ENCODE results near the gene EPO.
"Not testable (repeated sequence)": the region's sequence is repeated elsewhere in the genome, so short reads cannot be mapped to it uniquely, and the experiment has no call there.

EPO gene

DNA sequence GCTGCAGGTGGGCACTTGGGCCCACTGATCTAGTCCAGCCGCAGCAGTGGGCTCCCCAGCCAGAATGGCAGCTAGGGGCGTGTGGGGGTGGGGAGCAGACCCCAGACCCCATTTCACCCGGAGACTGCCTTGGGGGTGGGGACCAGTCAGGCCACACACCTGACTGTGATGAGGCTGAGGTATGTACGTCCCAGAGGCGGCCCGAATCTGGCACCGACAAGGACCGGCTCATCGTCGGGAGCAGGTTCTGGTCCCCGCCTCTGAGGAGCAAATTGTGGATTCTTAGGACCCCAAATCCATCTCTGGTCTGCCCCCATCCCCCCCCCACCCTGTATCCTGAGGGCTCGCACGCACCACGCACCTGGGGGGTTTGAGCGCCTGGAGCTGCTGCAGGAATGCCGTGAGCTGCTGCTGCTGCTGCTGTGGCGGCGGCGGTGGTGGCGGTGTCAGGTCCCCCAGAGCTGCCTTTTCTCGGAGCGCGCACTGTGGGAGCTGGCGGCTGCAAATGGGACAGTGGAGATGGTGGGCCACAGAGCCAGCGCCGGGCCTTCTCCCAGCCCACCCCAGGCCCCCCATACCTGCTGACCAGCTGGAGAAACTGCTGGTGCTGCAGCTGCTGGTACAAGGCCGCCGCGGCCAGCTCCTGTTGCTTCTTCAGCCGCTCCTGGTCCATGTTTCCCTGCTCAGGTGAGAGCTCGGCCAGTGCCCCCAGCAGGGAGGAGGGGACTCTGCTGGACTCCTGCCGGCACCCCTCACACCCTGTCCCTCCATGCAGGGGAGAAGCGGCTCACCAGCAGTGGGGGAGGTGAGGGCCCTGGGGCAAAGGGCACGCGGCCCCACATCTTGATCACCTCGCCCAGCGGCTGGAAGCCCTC is 36.4 kb upstream of the EPO start:
- DNase-seq = no peak

- DNase-seq = no peak
Observed at GRCh38 chr7:100684534-100685042, 35.7 kb upstream of the EPO start.

DNA sequence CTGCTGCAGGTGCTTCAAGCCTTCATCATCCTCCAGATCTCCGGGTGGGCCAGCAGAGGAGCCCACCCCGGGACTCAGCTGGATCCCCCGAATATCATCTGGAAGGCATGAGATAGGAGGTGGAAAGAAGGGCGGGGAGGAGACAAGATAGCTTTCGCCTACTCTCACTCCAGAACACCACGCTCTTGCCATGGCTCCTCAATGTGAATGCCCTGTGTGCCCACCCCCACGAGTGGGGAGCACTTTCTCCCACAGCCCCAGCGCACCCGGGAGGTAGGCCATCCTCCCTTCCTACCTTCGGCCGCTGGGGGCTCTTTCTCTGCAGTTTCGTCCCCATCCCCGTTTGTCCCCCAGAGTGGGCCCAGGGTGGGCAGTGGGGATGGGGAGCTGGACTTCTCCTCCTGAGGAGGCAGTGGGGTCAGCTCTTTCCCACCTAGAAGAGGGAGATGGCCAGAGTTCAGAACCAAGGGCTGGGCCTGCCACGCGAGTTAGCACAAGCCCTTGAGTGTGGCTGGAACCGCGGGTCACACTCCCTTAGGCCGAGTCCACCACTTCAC is 35.1 kb upstream of the EPO start:
- DNase-seq = no peak

DNA sequence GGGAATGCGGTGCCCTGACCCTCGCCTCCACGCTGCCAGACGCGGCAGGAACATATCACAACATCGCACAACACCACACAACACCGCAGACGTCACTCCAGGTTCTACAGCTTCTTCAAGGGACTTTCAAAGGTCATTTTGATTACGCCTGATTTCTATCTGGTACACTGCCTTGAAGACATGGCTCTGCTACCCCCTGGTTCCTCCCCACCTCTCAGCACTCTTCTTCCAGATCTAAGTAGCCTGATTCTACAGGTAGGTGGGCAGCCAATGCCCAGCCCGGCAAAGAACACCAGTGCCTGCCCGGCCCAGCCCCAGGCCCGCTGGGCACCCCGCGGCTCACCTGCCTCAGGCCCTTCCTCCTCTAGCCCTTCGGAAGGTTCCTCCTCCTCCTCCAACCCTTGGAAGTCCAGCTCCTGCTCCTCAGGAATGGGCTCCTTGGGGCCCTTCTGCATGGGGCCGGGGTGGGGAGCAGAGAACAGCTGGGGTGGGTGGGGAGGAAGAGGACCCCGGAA is 34.6 kb upstream of the EPO start:
- DNase-seq = no peak

DNA sequence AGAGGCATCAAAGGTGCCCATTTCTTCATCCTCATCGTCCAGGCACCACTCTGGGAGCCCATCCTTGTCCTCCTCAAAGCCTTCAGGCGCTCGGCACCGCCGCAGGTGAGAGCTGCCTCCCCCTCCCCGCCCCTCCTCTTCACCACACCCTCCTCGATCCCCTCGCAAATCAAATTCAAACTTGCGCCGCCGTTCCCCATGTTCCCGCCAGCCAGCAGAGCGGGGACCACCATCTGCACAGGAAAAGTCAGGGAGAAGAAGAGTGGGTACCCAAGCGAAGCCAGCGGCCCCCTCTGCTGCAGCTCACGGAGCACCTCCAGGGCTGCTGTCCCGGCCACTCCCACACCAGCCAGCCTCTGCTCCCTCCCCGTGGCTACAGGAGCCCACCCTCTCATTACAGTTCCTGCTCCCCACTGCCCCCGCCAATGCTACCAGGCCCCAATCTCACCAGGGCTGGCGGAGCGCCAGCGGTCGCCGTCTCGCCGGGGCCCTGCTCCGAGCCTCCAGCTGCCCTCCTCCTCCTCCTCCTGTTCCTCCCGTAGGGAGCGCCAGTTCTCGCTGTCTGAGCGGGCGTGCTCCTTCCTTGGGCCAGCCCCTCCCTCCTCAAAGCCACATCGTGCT is 34.0 kb upstream of the EPO start:
- no peak for DNase-seq

DNA sequence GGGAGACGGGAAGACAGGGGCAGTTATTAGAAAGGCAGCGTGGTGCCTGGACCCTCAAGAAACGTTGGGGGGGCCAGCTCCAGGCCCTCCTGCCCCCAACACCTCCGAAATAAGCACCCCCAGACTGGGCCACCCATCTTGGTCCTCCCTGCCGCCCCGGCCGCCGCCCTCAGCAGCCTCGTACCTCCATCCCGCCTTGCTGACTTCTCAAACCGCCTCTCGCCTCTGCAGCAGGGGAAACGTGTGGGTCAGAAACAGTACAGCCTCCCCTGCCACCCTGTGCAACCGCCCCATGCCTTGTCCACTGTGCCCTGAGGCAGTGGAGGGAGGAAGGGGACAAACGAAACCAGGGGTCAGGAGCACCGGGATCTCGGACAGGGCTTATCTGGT is 33.5 kb upstream of the EPO start:
- no peak for DNase-seq

- no peak for DNase-seq
Observed at GRCh38 chr7:100687261-100687660, 33.0 kb upstream of the EPO start.

DNA sequence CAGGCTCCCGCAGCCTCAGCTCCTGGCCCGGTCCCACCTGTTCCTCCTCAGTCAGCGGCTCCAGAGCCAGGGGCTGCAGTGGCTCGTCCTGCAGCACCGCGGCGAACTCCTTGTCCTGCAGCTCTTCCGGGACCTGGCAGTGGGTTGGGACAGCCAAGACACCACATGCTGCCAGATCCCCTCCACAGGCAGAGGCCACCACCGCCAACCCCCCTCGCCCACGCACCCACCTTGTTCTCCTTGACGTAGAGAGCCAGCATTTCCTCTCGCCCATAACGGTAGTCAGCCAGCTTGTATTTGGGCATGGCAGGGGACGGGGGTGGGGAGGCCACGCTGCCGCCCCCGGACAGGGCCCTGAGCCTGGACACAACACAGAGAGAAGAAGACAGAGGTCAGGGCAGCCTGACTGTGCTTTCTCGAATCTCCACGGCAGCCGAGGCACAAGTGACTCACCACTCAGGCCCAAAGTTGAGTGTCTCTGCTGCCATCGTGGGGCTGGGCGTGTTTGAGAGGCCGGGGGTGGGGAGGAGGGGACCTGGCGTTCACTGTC is 32.4 kb upstream of the EPO start:
- no peak for DNase-seq

- DNase-seq = no peak
Observed at GRCh38 chr7:100688326-100688860, 31.9 kb upstream of the EPO start.

- DNase-seq = no peak
Observed at GRCh38 chr7:100689230-100690135, 30.8 kb upstream of the EPO start.

DNA sequence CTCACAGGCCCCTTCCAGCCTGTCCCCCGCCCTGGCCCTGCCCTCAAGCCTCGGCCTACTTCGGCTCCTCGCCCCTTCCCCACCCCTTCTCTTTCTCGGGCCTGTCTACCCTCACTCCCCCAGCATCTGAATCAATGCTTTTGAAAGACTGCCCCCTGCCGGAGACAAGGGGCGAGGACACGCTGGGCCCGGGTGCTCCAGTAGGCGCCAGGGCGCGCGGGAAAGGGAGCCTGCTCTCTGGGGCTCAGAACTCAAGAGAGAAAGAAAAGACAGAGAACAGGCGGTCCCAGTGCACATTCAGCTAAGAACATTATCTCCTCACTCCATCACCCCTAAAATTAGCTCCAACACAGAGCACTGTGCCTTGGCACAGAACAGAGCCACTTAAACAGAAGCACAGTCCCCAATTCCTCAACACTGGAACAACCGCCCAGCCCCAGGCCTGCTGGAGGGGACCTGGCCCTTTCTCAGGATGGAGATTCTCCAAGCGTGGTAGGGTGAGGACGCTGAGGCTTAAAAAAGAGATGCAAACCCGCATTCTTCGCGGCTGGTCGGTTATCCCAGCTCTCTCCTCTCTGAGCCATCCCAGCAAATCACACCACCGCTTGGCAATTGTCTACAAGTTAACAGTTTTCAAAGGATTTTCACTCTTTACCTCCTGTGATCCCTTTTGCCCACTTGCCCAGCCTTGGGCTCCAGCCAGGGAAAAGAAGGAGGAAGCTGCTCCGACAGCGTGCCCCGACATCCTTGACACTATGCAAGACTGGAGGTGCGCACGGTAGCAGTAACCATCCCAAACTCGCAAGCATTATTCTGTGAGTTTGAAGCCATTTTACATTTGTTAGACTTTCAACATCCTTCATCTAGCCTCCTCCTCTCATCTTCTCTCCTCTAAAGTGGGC is 28.3 kb upstream of the EPO start:
- DNase-seq = peak; percentile 73

DNA sequence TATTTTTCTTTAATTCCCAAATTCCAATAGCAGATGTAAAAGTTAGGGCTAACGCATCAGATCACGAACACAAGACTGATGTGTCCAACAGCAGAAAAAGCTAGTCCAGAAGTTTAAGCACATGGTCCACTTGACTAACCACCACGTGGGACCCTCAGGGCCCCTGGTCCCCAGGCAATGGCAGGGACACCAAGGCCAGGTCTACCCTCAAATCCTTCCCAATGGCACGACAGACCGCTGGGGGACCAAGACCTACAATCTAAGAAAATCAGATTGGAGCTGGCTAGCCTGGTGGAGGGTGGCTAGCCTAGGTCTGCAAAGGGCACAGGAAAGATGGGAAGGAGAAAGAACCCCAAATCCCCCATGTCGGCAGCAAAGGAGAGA is 27.7 kb upstream of the EPO start:
- no peak for DNase-seq

- DNase-seq = no peak
Observed at GRCh38 chr7:100693312-100694097, 26.8 kb upstream of the EPO start.

DNA sequence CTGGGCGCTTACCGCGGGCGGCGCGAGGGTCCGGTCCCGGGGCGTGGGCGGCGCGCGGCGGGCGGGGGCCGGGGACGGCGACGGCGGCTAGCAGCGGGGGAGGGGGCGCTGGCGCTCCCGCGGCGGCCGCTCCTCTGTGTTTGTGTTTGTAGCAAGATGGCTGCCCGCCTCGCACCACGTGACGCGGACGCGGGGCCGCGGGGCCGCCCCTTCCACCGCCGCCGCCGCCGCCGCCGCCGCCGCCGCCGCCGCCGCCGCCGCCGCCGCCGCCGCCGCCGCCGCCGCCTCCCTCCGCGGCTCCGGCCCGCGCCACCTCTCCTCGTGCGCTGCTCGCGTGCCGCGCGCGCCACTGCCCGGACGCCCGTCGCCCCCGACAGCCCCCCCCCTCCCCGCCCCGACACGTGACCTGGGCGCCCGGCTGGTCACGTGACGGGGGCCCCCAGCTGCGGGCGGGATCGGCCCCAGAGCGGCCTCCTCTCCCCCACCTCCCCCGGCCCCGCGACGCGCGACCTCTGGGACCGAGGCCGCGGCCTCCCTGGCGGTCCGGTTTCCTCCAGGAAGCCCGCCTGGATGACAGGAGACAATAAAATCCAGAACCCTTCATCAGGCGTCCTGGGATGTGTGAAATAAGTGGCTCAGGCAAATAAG is 26.0 kb upstream of the EPO start, which contains the start of gene GIGYF1:
TSS of gene GIGYF1 (minus strand) at position 153 of the 648 bp plus-strand sequence. CDS start 6,012 bp downstream, outside the sequence.
- peak; percentile 21 for DNase-seq

DNA sequence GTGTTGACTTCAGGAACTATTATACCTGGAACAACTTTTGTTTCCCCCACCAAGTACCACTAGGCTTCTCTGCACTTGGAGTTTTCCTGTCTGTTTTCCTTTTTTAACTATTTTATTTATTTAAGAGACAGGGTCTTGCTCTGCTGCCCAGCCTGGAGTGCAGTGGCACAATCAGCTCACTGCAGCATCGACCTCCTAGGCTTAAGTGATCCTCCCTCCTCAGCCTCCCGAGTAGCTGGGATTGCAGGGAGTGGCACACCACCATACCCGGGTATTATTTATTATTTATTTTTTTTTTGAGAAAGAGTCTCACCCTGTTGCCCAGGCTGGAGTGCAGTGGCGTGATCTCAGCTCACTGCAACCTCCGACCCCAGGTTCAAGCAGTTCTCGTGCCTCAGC is 24.1 kb upstream of the EPO start:
- DNase-seq = no peak

GRCh38 chr7:100699018-100699417 is 21.2 kb upstream of the EPO start:
- no peak for DNase-seq

DNA sequence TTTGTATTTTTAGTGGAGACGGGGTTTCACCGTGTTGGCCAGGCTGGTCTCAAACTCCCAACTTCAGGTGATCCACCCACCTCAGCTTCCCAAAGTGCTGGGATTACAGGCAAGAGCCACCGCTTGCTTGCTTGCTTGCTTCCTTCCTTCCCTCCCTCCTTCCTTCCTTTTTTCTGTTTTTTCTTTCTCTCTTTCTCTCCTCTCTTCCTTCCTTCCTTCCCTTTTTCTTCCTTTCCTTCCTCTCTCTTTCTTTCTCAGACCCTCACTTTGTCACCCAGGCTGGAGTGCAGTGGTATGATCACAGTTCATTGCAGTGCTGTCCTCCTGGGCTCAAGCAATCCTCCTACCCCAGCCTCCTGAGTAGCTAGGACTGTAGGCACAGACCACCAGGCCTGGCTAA is 19.2 kb upstream of the EPO start:
- DNase-seq = not testable (repeated sequence)

- peak; percentile 30 for DNase-seq
Observed at GRCh38 chr7:100705320-100705752, 14.9 kb upstream of the EPO start.
